Measurements from ENCODE around the gene NGF. TPM values are rescaled to one million over a fixed set of nuclear protein-coding genes. Genes with fewer than 3 reads are reported as not detected.
A peak's percentile ranks its signal among the peaks of the same experiment; 100 is the strongest.

NGF gene
- polyA plus RNA-seq, 1 experiment = 6.7 TPM

GRCh38 chr1:115275216-115275615 is 62.8 kb downstream of the NGF start:
- DNase-seq (ENCODE audit: low read depth, low spot score) = no peak
- peak; percentile 52 for TF ChIP-seq CTCF (IDR thresholded peaks at IDR 0.05; ENCODE audit: low read depth, low read length)
- H3K4me3 ChIP-seq (ENCODE audit: low read depth, low read length) = no peak overlapping the region
- ChIA-PET POLR2A (no interaction called here), CTCF (interaction anchor here (0.6 to 2.0 kb wide), 15 partner anchors 9 to 320 kb away, joined by 3 to 10 read pairs (median 3); no protein-coding TSS in a partner anchor)
- peaks cover 7% of the 10 kb centered on the region; the same call in 1 of the 2 replicates for H3K9me3 ChIP-seq (ENCODE audit: control insufficient read depth, insufficient read depth, low read length)
- no peak overlapping the region for H3K27ac ChIP-seq (ENCODE audit: low read depth, low read length)
- no peaks in the 10 kb centered on the region for H3K27me3 ChIP-seq (ENCODE audit: control insufficient read depth, insufficient read depth, low read length)

GRCh38 chr1:115274467-115274866 is 63.6 kb downstream of the NGF start:
- H3K9me3 ChIP-seq (ENCODE audit: control insufficient read depth, insufficient read depth, low read length) = peaks cover 7% of the 10 kb centered on the region; the same call in 1 of the 2 replicates
- no peaks in the 10 kb centered on the region for H3K27me3 ChIP-seq (ENCODE audit: control insufficient read depth, insufficient read depth, low read length)
- DNase-seq (ENCODE audit: low read depth, low spot score) = no peak
- no peak for TF ChIP-seq CTCF (IDR thresholded peaks at IDR 0.05; ENCODE audit: low read depth, low read length)
- H3K27ac ChIP-seq (ENCODE audit: low read depth, low read length) = no peak overlapping the region
- ChIA-PET POLR2A (no interaction called here), CTCF (interaction anchor here (1.3 to 2.0 kb wide), 3 partner anchors 46 to 232 kb away, joined by 3 to 10 read pairs (median 3); no protein-coding TSS in a partner anchor)
- no peak overlapping the region for H3K4me3 ChIP-seq (ENCODE audit: low read depth, low read length)

- H3K4me3 ChIP-seq (ENCODE audit: low read depth, low read length) = no peak overlapping the region
- H3K9me3 ChIP-seq (ENCODE audit: control insufficient read depth, insufficient read depth, low read length) = no peaks in the 10 kb centered on the region
- no peaks in the 10 kb centered on the region for H3K27me3 ChIP-seq (ENCODE audit: control insufficient read depth, insufficient read depth, low read length)
- no peak for TF ChIP-seq CTCF (IDR thresholded peaks at IDR 0.05; ENCODE audit: low read depth, low read length)
- H3K27ac ChIP-seq (ENCODE audit: low read depth, low read length) = no peak overlapping the region
- DNase-seq (ENCODE audit: low read depth, low spot score) = no peak
- ChIA-PET POLR2A (no interaction called here), CTCF (interaction anchor here (1.2 kb wide), 1 partner anchor 9 kb away, joined by 3 read pairs; no protein-coding TSS in a partner anchor)
These were observed 71.2 kb downstream of the NGF start for GRCh38 chr1:115266729-115267421.

GRCh38 chr1:115265099-115265498 is 73.0 kb downstream of the NGF start:
- H3K9me3 ChIP-seq (ENCODE audit: control insufficient read depth, insufficient read depth, low read length) = no peaks in the 10 kb centered on the region
- POLR2A ChIA-PET = no interaction called here
- H3K4me3 ChIP-seq (ENCODE audit: low read depth, low read length) = no peak overlapping the region
- H3K27ac ChIP-seq (ENCODE audit: low read depth, low read length) = no peak overlapping the region
- DNase-seq (ENCODE audit: low read depth, low spot score) = no peak
- CTCF ChIA-PET = no interaction called here
- no peak for TF ChIP-seq CTCF (IDR thresholded peaks at IDR 0.05; ENCODE audit: low read depth, low read length)
- no peaks in the 10 kb centered on the region for H3K27me3 ChIP-seq (ENCODE audit: control insufficient read depth, insufficient read depth, low read length)

- Histone ChIP-seq H3K9me3 (ENCODE audit: control insufficient read depth, insufficient read depth, low read length) (peaks cover 13% of the 10 kb centered on the region; the same call in 1 of the 2 replicates), H3K27me3 (ENCODE audit: control insufficient read depth, insufficient read depth, low read length) (no peaks in the 10 kb centered on the region), H3K27ac (ENCODE audit: low read depth, low read length) (no peak overlapping the region), H3K4me3 (ENCODE audit: low read depth, low read length) (no peak overlapping the region)
- TF ChIP-seq CTCF (IDR thresholded peaks at IDR 0.05; ENCODE audit: low read depth, low read length) = no peak
- DNase-seq (ENCODE audit: low read depth, low spot score) = peak; percentile 20
- POLR2A ChIA-PET = no interaction called here
- CTCF ChIA-PET = no interaction called here
These were observed 75.2 kb downstream of the NGF start for GRCh38 chr1:115262886-115263285.

All from AG04450 (cell line).